Erythroblast (primary cell): ENCODE results near the gene CNST.
"Not testable (repeated sequence)": the region's sequence is repeated elsewhere in the genome, so short reads cannot be mapped to it uniquely, and the experiment has no call there.

Experiments used
- GATA1 ChIP-seq: IDR thresholded peaks from 2 replicates; pipeline ENCODE4 v1.6.1; 2011; ENCODE audit warnings: low read depth, mild to moderate bottlenecking, control low read depth, low read length, moderate library complexity
- POLR2A ChIP-seq: IDR thresholded peaks from 2 replicates; pipeline ENCODE4 v1.6.1; 2011; ENCODE audit warnings: mild to moderate bottlenecking, low read length

GRCh38 chr1:246634659-246635058 lies 68.4 kb downstream of the CNST start:
- not testable (repeated sequence) for TF ChIP-seq POLR2A, GATA1
